GM12878 (cell line): ENCODE data around the gene NACC1. TPM values are rescaled to one million over a fixed set of nuclear protein-coding genes. Genes with fewer than 3 reads are reported as not detected.

Experiments used
- ATAC-seq: fragments of 200-7000 bp; cut with Tn5 transposase; 3 replicates; pipeline ENCODE4 v1.9.1; 2020; ENCODE audit warnings: mild to moderate bottlenecking, moderate library complexity
- BruUV-seq: library from RNA; stranded (reverse); fragments of 400-500 nt; replicated peaks from 2 replicates; lab custom pipeline; 2021; lab: Mats Ljungman, UMichigan
- CTCF ChIA-PET: fragments of 300-600 bp; sonication (Branson Sonifier 250); formaldehyde crosslinking; extraction: SDS; loops from one replicate; lab custom pipeline; 2021; ENCODE audit warnings: inconsistent platforms; lab: Yijun Ruan, JAX
- POLR2A ChIA-PET: fragments of 350-600 bp; formaldehyde crosslinking; extraction: SDS; loops from one replicate; lab custom pipeline; 2021; ENCODE audit warnings: inconsistent platforms; lab: Charles Lee
- RAD21 ChIA-PET: fragments of 300-600 bp; sonication (Branson Sonifier 250); formaldehyde crosslinking; loops from one replicate; lab custom pipeline; 2023; ENCODE audit warnings: antibody characterized with exemption; ENCODE audit not compliant: unreplicated experiment; lab: Charles Lee
- SMC1A ChIA-PET: fragments of 300-600 bp; sonication (Branson Sonifier 250); formaldehyde crosslinking; loops from one replicate; lab custom pipeline; 2023; ENCODE audit not compliant: unreplicated experiment, uncharacterized antibody; lab: Charles Lee
- DNase-seq: peaks from one replicate; pipeline ENCODE4 v3.0.0-alpha.2; 2011; ENCODE audit warnings: low read depth, low spot score
- FAIRE-seq: peaks from 3 replicates; lab custom pipeline; 2011; peaks lifted over from hg19 to GRCh38; lab: Jason Lieb, UNC
- H2AFZ ChIP-seq: 2 replicates; pipeline ENCODE4 v1.6.0; 2011; ENCODE audit warnings: low read depth, low read length, control low read depth; ENCODE audit not compliant: control insufficient read depth
- H3K27ac ChIP-seq: 2 replicates; pipeline ENCODE4 v1.5.1; 2011; ENCODE audit warnings: control low read depth; ENCODE audit not compliant: control insufficient read depth, insufficient read depth
- H3K27me3 ChIP-seq, 2 experiments: replicated peaks in 1 of 2; 2 replicates each; pipeline versions ENCODE4 v1.6.0 to v1.6.1; 2011; ENCODE audit warnings: low read length in 1 of 2; ENCODE audit not compliant: control insufficient read depth in 2 of 2, insufficient read depth in 2 of 2
- H3K36me3 ChIP-seq, 2 experiments: 2 replicates each; pipeline ENCODE4 v1.5.1; 2011; ENCODE audit warnings: low read length in 1 of 2; ENCODE audit not compliant: control insufficient read depth in 2 of 2, insufficient read depth in 2 of 2
- H3K4me1 ChIP-seq: 2 replicates; pipeline ENCODE4 v1.6.1; 2011; ENCODE audit warnings: mild to moderate bottlenecking, low read length, moderate library complexity, mixed read lengths; ENCODE audit not compliant: control insufficient read depth, insufficient read depth
- H3K4me2 ChIP-seq: 2 replicates; pipeline ENCODE4 v1.6.0; 2011; ENCODE audit warnings: control low read depth; ENCODE audit not compliant: control insufficient read depth, insufficient read depth
- H3K4me3 ChIP-seq: fragments of 200-600 bp; sonication (generic); 2 replicates; pipeline ENCODE4 v1.5.1; 2016
- H3K79me2 ChIP-seq: 2 replicates; pipeline ENCODE4 v1.6.0; 2011; ENCODE audit warnings: low read length; ENCODE audit not compliant: control insufficient read depth, insufficient read depth
- H3K9ac ChIP-seq: 2 replicates; pipeline ENCODE4 v1.8.0; 2011; ENCODE audit warnings: low read length, control low read depth, mixed read lengths; ENCODE audit not compliant: control insufficient read depth, insufficient read depth
- H3K9me3 ChIP-seq: replicated peaks from 3 replicates; pipeline ENCODE4 v1.5.1; 2011; ENCODE audit warnings: mild to moderate bottlenecking, low read length; ENCODE audit not compliant: control insufficient read depth, insufficient read depth
- H4K20me1 ChIP-seq: 2 replicates; pipeline ENCODE4 v1.6.0; 2011; ENCODE audit not compliant: control insufficient read depth, insufficient read depth
- CBX3 ChIP-seq: fragments of 200-600 bp; sonication (generic); IDR thresholded peaks from 2 replicates; pipeline ENCODE4 v1.6.1; 2016; ENCODE audit warnings: low read depth, borderline replicate concordance
- EZH2 ChIP-seq: IDR thresholded peaks from 2 replicates; pipeline ENCODE4 v1.6.1; 2012; ENCODE audit warnings: low read depth, mild to moderate bottlenecking, control low read depth, inconsistent platforms, low read length, borderline replicate concordance; ENCODE audit not compliant: control insufficient read depth
- KDM1A ChIP-seq: fragments of 200-600 bp; sonication (generic); IDR thresholded peaks from 2 replicates; pipeline ENCODE4 v1.6.1; 2016; ENCODE audit warnings: borderline replicate concordance
- NFYB ChIP-seq: IDR thresholded peaks from 2 replicates; pipeline ENCODE4 v1.6.1; 2011; ENCODE audit warnings: low read depth, mild to moderate bottlenecking, low read length, improper control_type of control experiment, moderate library complexity; ENCODE audit not compliant: insufficient read depth
- PML ChIP-seq: IDR thresholded peaks from 2 replicates; pipeline ENCODE4 v1.6.1; 2012; ENCODE audit warnings: low read length, inconsistent platforms
- POLR2AphosphoS2 ChIP-seq: IDR thresholded peaks from 2 replicates; pipeline ENCODE4 v1.6.1; 2011; ENCODE audit warnings: low read depth, mild to moderate bottlenecking, low read length, improper control_type of control experiment, moderate library complexity
- POLR2AphosphoS5 ChIP-seq: IDR thresholded peaks from 2 replicates; pipeline ENCODE4 v1.6.1; 2011; ENCODE audit warnings: mild to moderate bottlenecking, low read length, inconsistent platforms
- POU2F2 ChIP-seq: IDR thresholded peaks from 3 replicates; pipeline ENCODE4 v1.6.1; 2011; ENCODE audit warnings: low read depth, mild to moderate bottlenecking, low read length, borderline replicate concordance
- RAD21 ChIP-seq: IDR thresholded peaks from 2 replicates; pipeline ENCODE4 v1.6.1; 2011; ENCODE audit warnings: mild to moderate bottlenecking, low read depth, low read length, moderate library complexity; ENCODE audit not compliant: insufficient read depth
- RCOR1 ChIP-seq: conservative IDR thresholded peaks from 2 replicates; pipeline ENCODE4 v1.6.1; 2012; ENCODE audit warnings: low read depth, low read length, improper control_type of control experiment
- SKIL ChIP-seq: fragments of 450-650 bp; IDR thresholded peaks from 2 replicates; pipeline ENCODE4 v1.6.1; 2017; ENCODE audit warnings: mild to moderate bottlenecking, low read depth, inconsistent platforms; ENCODE audit not compliant: poor library complexity, severe bottlenecking
- ZNF384 ChIP-seq: IDR thresholded peaks from 2 replicates; pipeline ENCODE4 v1.6.1; 2012; ENCODE audit warnings: low read depth, mild to moderate bottlenecking, low read length, improper control_type of control experiment, borderline replicate concordance
- whole genome bisulfite sequencing: methylation state at CpG from one replicate; pipeline ENCODE4 v1.1.6; 2016; ENCODE audit warnings: low lambda C conversion rate; ENCODE audit not compliant: insufficient replicate concordance, insufficient coverage; ENCODE audit errors: missing lambda C conversion rate; 5-methylcytosine and 5-hydroxymethylcytosine counted together
- in situ Hi-C: fragments of 300-500 bp; cut with MboI; formaldehyde crosslinking; loops from 9 replicates; pipeline ENCODE4 v1.14.3; 2018; ENCODE audit warnings: mixed read lengths
- intact Hi-C: fragments of 100-400 bp; cut with micrococcal nuclease; formaldehyde crosslinking; loops from one replicate; pipeline ENCODE4 v1.14.2; 2022; ENCODE audit not compliant: unreplicated experiment
- polyA plus RNA-seq, 11 experiments: library from polyadenylated mRNA; depleted of rRNA in 4 of 11; unstranded in 6 of 11; stranded (reverse) in 5 of 11; fragments of >200 nt; fragmentation: Nextera tagmentation in 4 of 11; fragmentation: Illumina TruSeq in 1 of 11; extraction: Ambion mirVana in 4 of 11; extraction: Trizol in 1 of 11; gene quantifications; 1 replicate in 1 of 11; 2 replicates in 10 of 11; pipeline versions ENCODE4 v1.2.1 to v1.2.3, GENCODE V29; 2011 to 2016; ENCODE audit warnings: inconsistent platforms in 2 of 11, missing spikeins in 2 of 11, low read depth in 1 of 11
- total RNA-seq, 4 experiments: library from RNA; depleted of rRNA in 3 of 4; stranded (reverse); fragments of >200 nt in 3 of 4; fragmentation: Illumina TruSeq in 1 of 4; extraction: Trizol in 1 of 4; gene quantifications; 2 replicates each; pipeline versions ENCODE4 v1.2.1 to v1.2.3, GENCODE V29; 2013 to 2021
- TF ChIP-seq, protein P1 (sequence below): IDR thresholded peaks from 2 replicates; pipeline ENCODE4 v1.6.1; 2011; ENCODE audit warnings: borderline replicate concordance, low read depth, mild to moderate bottlenecking, moderate library complexity, mixed read lengths, low read length; ENCODE audit not compliant: insufficient read depth; ENCODE audit errors: extremely low read length
- TF ChIP-seq, protein P2 (sequence below): IDR thresholded peaks from 2 replicates; pipeline ENCODE4 v1.6.1; 2011; ENCODE audit warnings: borderline replicate concordance, low read depth, mild to moderate bottlenecking, moderate library complexity, low read length; ENCODE audit not compliant: insufficient read depth, poor library complexity, severe bottlenecking
- TF ChIP-seq, protein P3 (sequence below): IDR thresholded peaks from 2 replicates; pipeline ENCODE4 v1.6.1; 2011; ENCODE audit warnings: low read depth, mild to moderate bottlenecking, low read length, moderate library complexity, borderline replicate concordance; ENCODE audit errors: extremely low read depth

Gene NACC1
- total and polyA plus RNA-seq, 10 of the 15 experiments (the other 5 are each of a cell fraction or from before 2014, with no cell fraction given), result 0.18 to 120 (median 19.2) TPM

GRCh38 chr19:13122980-13123957 lies 5.2 kb downstream of the NACC1 start:
- Histone ChIP-seq H2AFZ (no peak overlapping the region), H3K27ac (no peak overlapping the region), H3K9me3 (no peaks in the 10 kb centered on the region), H3K9ac (no peak overlapping the region), H3K36me3 (peaks cover 5 to 7% of the 10 kb centered on the region in 2 experiments), H3K4me1 (peaks cover 23% of the 10 kb centered on the region), H3K4me2 (no peak overlapping the region), H4K20me1 (peaks cover 13% of the 10 kb centered on the region), H3K4me3 (no peak overlapping the region), H3K27me3 (no peaks in the 10 kb centered on the region), H3K79me2 (peaks cover 59% of the 10 kb centered on the region)
- in situ Hi-C loops, result no loop called here
- ChIA-PET RAD21 (no interaction called here), SMC1A (interaction anchor here (0.7 kb wide), 1 partner anchor 63 kb away, joined by 3 read pairs; no protein-coding TSS in a partner anchor), CTCF (no interaction called here), POLR2A (no interaction called here)
- no peak for DNase-seq
- ATAC-seq, result no peak
- WGBS, result 95% methylated on average over 20 of the region's 20 CpGs
- TF ChIP-seq NFYB, result no peak
- TF ChIP-seq RAD21, result no peak
- TF ChIP-seq EZH2, result no peak
- TF ChIP-seq ZNF384, result no peak
- TF ChIP-seq KDM1A, result no peak
- TF ChIP-seq POU2F2, result no peak
- TF ChIP-seq POLR2AphosphoS2, result no peak
- no peak for TF ChIP-seq PML
- TF ChIP-seq CBX3, result no peak
- no peak for TF ChIP-seq SKIL
- TF ChIP-seq, protein P1, sequence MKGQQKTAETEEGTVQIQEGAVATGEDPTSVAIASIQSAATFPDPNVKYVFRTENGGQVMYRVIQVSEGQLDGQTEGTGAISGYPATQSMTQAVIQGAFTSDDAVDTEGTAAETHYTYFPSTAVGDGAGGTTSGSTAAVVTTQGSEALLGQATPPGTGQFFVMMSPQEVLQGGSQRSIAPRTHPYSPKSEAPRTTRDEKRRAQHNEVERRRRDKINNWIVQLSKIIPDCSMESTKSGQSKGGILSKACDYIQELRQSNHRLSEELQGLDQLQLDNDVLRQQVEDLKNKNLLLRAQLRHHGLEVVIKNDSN, result no peak
- TF ChIP-seq RCOR1, result no peak
- TF ChIP-seq POLR2AphosphoS5, result no peak
- TF ChIP-seq, protein P2, sequence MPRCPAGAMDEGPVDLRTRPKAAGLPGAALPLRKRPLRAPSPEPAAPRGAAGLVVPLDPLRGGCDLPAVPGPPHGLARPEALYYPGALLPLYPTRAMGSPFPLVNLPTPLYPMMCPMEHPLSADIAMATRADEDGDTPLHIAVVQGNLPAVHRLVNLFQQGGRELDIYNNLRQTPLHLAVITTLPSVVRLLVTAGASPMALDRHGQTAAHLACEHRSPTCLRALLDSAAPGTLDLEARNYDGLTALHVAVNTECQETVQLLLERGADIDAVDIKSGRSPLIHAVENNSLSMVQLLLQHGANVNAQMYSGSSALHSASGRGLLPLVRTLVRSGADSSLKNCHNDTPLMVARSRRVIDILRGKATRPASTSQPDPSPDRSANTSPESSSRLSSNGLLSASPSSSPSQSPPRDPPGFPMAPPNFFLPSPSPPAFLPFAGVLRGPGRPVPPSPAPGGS, result no peak
- TF ChIP-seq, protein P3, sequence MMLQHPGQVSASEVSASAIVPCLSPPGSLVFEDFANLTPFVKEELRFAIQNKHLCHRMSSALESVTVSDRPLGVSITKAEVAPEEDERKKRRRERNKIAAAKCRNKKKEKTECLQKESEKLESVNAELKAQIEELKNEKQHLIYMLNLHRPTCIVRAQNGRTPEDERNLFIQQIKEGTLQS, result no peak
- BruUV-seq, result no TSS peak
- FAIRE-seq, result no peak
- intact Hi-C loops, result no loop called here
